Upper lobe of left lung (tissue), 4 donors: Measurements from ENCODE around the gene SPZ1.

ENCODE experiments used
- POLR2A ChIP-seq, 4 donors: fragments of 450-650 bp; IDR thresholded peaks; one replicate each; pipeline ENCODE4 v1.5.1; 2016 to 2017; ENCODE audit warnings: antibody characterized with exemption in 4 of 4, mild to moderate bottlenecking in 2 of 4
- TF ChIP-seq, protein P1 (sequence below), 6 experiments: fragments of 450-650 bp in 4 of 6; fragments of 200-600 bp in 2 of 6; sonication (generic) in 2 of 6; IDR thresholded peaks; one replicate each; pipeline ENCODE4 v1.5.1; 2016 to 2019; ENCODE audit warnings: antibody characterized with exemption in 6 of 6

DNA sequence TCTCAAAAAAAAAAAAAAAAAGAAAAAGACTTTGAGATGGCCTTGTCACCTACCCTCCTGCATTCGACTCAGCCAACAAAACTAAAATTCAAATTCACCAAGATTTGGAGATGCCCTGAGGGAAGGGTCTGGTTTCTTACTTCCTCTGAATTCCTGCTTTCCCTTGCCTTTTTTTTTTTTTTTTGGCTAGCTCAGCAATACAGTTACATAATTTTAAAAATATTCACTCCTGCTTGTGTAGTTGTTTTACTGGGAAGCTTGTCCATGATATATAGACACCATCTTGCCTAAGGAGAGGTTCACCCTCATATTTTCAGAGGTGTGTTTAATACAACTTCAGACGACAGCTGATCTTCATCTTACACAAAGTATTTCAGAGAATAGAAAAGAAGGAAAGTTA, 42.6 kb upstream of the SPZ1 start:
- TF ChIP-seq, protein P1, sequence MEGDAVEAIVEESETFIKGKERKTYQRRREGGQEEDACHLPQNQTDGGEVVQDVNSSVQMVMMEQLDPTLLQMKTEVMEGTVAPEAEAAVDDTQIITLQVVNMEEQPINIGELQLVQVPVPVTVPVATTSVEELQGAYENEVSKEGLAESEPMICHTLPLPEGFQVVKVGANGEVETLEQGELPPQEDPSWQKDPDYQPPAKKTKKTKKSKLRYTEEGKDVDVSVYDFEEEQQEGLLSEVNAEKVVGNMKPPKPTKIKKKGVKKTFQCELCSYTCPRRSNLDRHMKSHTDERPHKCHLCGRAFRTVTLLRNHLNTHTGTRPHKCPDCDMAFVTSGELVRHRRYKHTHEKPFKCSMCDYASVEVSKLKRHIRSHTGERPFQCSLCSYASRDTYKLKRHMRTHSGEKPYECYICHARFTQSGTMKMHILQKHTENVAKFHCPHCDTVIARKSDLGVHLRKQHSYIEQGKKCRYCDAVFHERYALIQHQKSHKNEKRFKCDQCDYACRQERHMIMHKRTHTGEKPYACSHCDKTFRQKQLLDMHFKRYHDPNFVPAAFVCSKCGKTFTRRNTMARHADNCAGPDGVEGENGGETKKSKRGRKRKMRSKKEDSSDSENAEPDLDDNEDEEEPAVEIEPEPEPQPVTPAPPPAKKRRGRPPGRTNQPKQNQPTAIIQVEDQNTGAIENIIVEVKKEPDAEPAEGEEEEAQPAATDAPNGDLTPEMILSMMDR (IDR thresholded peaks at IDR 0.05) = no peak
- TF ChIP-seq POLR2A (IDR thresholded peaks at IDR 0.05) = no peak
